Measurements from ENCODE around the gene IDH3A. TPM values are rescaled to one million over a fixed set of nuclear protein-coding genes. Genes with fewer than 3 reads are reported as not detected.

Gene IDH3A
- total and polyA plus RNA-seq, 9 of the 15 experiments (the other 6 are each of a cell fraction or from before 2014, with no cell fraction given), result 37.4 to 249 (median 107) TPM

- TF ChIP-seq ZBTB49 (CRISPR knock-in tag; IDR thresholded peaks at IDR 0.05; ENCODE audit: borderline replicate concordance) (no peak), FOXM1 (IDR thresholded peaks at IDR 0.05; ENCODE audit: low read depth) (no peak), FOXM1 (CRISPR knock-in tag; IDR thresholded peaks at IDR 0.05; ENCODE audit: low read depth) (peak; percentile 78; the same call in 1 of the 2 replicates), TAF9B (IDR thresholded peaks at IDR 0.05; ENCODE audit: partially characterized antibody) (no peak), EGR1 (conservative IDR thresholded peaks at IDR 0.05) (peak; percentile 83), NFXL1 (CRISPR knock-in tag; IDR thresholded peaks at IDR 0.05) (no peak), NR1H2 (CRISPR knock-in tag; IDR thresholded peaks at IDR 0.05) (no peak), ARID2 (IDR thresholded peaks at IDR 0.05) (no peak), SRSF9 (IDR thresholded peaks at IDR 0.05; ENCODE audit: borderline replicate concordance, low read depth, low read length) (no peak), DIDO1 (tag; IDR thresholded peaks at IDR 0.05; ENCODE audit: low read depth) (no peak), U2AF2 (optimal IDR thresholded peaks at IDR 0.05; ENCODE audit: low read depth, low read length) (no peak), ZEB2 (IDR thresholded peaks at IDR 0.05) (no peak), VEZF1 (CRISPR knock-in tag; IDR thresholded peaks at IDR 0.05) (peak; percentile 88), POLR2G (IDR thresholded peaks at IDR 0.05; ENCODE audit: low read depth, low read length) (peak; percentile 89), ARID4B (CRISPR knock-in tag; IDR thresholded peaks at IDR 0.05) (peak; percentile 84), MAFK (IDR thresholded peaks at IDR 0.05; ENCODE audit: low read length) (no peak), PHF8 (IDR thresholded peaks at IDR 0.05; ENCODE audit: borderline replicate concordance, low read length) (peak; percentile 88; the same call in 1 of the 2 replicates), KDM5B (IDR thresholded peaks at IDR 0.05; ENCODE audit: insufficient replicate concordance, low read depth, low read length) (no peak), CHD4 (IDR thresholded peaks at IDR 0.05; ENCODE audit: insufficient read depth, insufficient replicate concordance, low read depth, low read length, poor library complexity, severe bottlenecking) (no peak), BCL6 (CRISPR knock-in tag; IDR thresholded peaks at IDR 0.05) (no peak), ZNF184 (CRISPR knock-in tag; IDR thresholded peaks at IDR 0.05) (no peak)
Measured at GRCh38 chr15:78131295-78132061, 17.7 kb upstream of the IDH3A start, which contains the start of gene CIB2 (continued).
